IMR-90 (cell line): ENCODE measurements around the gene BCAS1.

ENCODE experiments used
- BHLHE40 ChIP-seq: fragments of 150-350 bp; IDR thresholded peaks from 2 replicates; pipeline ENCODE4 v1.6.1; 2016; ENCODE audit warnings: mild to moderate bottlenecking, low read depth, low read length
- CTCF ChIP-seq: conservative IDR thresholded peaks from 2 replicates; pipeline ENCODE4 v1.5.1; 2012; ENCODE audit warnings: mild to moderate bottlenecking, low read depth, low read length, improper control_type of control experiment
- MXI1 ChIP-seq: IDR thresholded peaks from 2 replicates; pipeline ENCODE4 v1.6.1; 2012; ENCODE audit warnings: low read depth, mild to moderate bottlenecking, low read length, moderate library complexity, borderline replicate concordance
- POLR2A ChIP-seq: IDR thresholded peaks from 2 replicates; pipeline ENCODE4 v1.6.1; 2012; ENCODE audit warnings: mild to moderate bottlenecking, low read depth, low read length
- RAD21 ChIP-seq: IDR thresholded peaks from 2 replicates; pipeline ENCODE4 v1.6.1; 2012; ENCODE audit warnings: low read length, improper control_type of control experiment
- RFX5 ChIP-seq: IDR thresholded peaks from 2 replicates; pipeline ENCODE4 v1.8.0; 2012; ENCODE audit warnings: low read depth, mild to moderate bottlenecking, low read length, moderate library complexity
- USF2 ChIP-seq: fragments of 150-350 bp; IDR thresholded peaks from 2 replicates; pipeline ENCODE4 v1.6.1; 2017; ENCODE audit warnings: mild to moderate bottlenecking, antibody characterized with exemption, low read length, low read depth

- TF ChIP-seq POLR2A, result no peak
- TF ChIP-seq RAD21, result no peak
- TF ChIP-seq CTCF, result no peak
- TF ChIP-seq MXI1, result no peak
- no peak for TF ChIP-seq RFX5
- no peak for TF ChIP-seq USF2
- TF ChIP-seq BHLHE40, result no peak
Observed at GRCh38 chr20:54020868-54021267, 49.5 kb downstream of the BCAS1 start.
